Measurements from ENCODE around the gene TPO. TPM values are rescaled to one million over a fixed set of nuclear protein-coding genes. Genes with fewer than 3 reads are reported as not detected.

Gene TPO
- total RNA-seq, 2 donors from 2014 or later: not detected

GRCh38 chr2:1462994-1463393, 49.7 kb downstream of the TPO start:
- H3K4me3 Mint-ChIP-seq: no peak overlapping the region
- no peak overlapping the region for H3K27ac ChIP-seq (ENCODE audit: low read depth, low read length)
- H3K4me1 ChIP-seq (ENCODE audit: control insufficient read depth, insufficient read depth, low read length): no peaks in the 10 kb centered on the region
- H3K27me3 Mint-ChIP-seq (ENCODE audit: insufficient read depth): peaks cover 3% of the 10 kb centered on the region
- peaks cover 5% of the 10 kb centered on the region for H3K9me3 Mint-ChIP-seq
- no peak for TF ChIP-seq CTCF (conservative IDR thresholded peaks at IDR 0.05)
- no peak overlapping the region for H3K4me3 ChIP-seq (ENCODE audit: low read length)
- 87 to 95% methylated on average over 3 to 4 of the region's 4 CpGs for WGBS, 2 experiments (ENCODE audit: insufficient coverage in 1 of 2, insufficient read length in 1 of 2)
- no peak overlapping the region for H3K9ac ChIP-seq (ENCODE audit: extremely low read depth, low read length, poor library complexity, severe bottlenecking)
- no peak overlapping the region for H3K27ac Mint-ChIP-seq
- no peaks in the 10 kb centered on the region for H3K36me3 ChIP-seq (ENCODE audit: control insufficient read depth, insufficient read depth, low read length)
- H3K4me1 Mint-ChIP-seq: no peaks in the 10 kb centered on the region
- H3K36me3 Mint-ChIP-seq (ENCODE audit: low read depth): no peaks in the 10 kb centered on the region
- DNase-seq: no peak
- H3K9me3 ChIP-seq (ENCODE audit: control insufficient read depth, low read length): no peaks in the 10 kb centered on the region
- H3K27me3 ChIP-seq (ENCODE audit: control insufficient read depth, insufficient read depth, low read length, poor library complexity, severe bottlenecking): no peaks in the 10 kb centered on the region

- H3K9me3 Mint-ChIP-seq: peaks cover 11% of the 10 kb centered on the region
- no peaks in the 10 kb centered on the region for H3K9me3 ChIP-seq (ENCODE audit: control insufficient read depth, low read length)
- peaks cover 7% of the 10 kb centered on the region for H3K4me1 Mint-ChIP-seq
- H3K27ac ChIP-seq (ENCODE audit: low read depth, low read length): no peak overlapping the region
- no peak overlapping the region for H3K27ac Mint-ChIP-seq
- H3K4me3 Mint-ChIP-seq: no peak overlapping the region
- no peak for DNase-seq
- no peak for TF ChIP-seq CTCF (conservative IDR thresholded peaks at IDR 0.05)
- H3K27me3 Mint-ChIP-seq (ENCODE audit: insufficient read depth): no peaks in the 10 kb centered on the region
- no peak overlapping the region for H3K9ac ChIP-seq (ENCODE audit: extremely low read depth, low read length, poor library complexity, severe bottlenecking)
- no peaks in the 10 kb centered on the region for H3K36me3 Mint-ChIP-seq (ENCODE audit: low read depth)
- H3K4me1 ChIP-seq (ENCODE audit: control insufficient read depth, insufficient read depth, low read length): no peaks in the 10 kb centered on the region
- H3K36me3 ChIP-seq (ENCODE audit: control insufficient read depth, insufficient read depth, low read length): no peaks in the 10 kb centered on the region
- no peak overlapping the region for H3K4me3 ChIP-seq (ENCODE audit: low read length)
- H3K27me3 ChIP-seq (ENCODE audit: control insufficient read depth, insufficient read depth, low read length, poor library complexity, severe bottlenecking): no peaks in the 10 kb centered on the region
- 93 to 98% methylated on average over 8 to 9 of the region's 9 CpGs for WGBS, 2 experiments (ENCODE audit: insufficient coverage in 1 of 2, insufficient read length in 1 of 2)
Measured at GRCh38 chr2:1472350-1472749, 59.1 kb downstream of the TPO start.

GRCh38 chr2:1476617-1477195, 63.4 kb downstream of the TPO start:
- Histone ChIP-seq H3K4me1 (ENCODE audit: control insufficient read depth, insufficient read depth, low read length) (no peaks in the 10 kb centered on the region), H3K27ac (ENCODE audit: low read depth, low read length) (no peak overlapping the region), H3K27me3 (ENCODE audit: control insufficient read depth, insufficient read depth, low read length, poor library complexity, severe bottlenecking) (no peaks in the 10 kb centered on the region), H3K36me3 (ENCODE audit: control insufficient read depth, insufficient read depth, low read length) (no peaks in the 10 kb centered on the region), H3K4me3 (ENCODE audit: low read length) (no peak overlapping the region), H3K9ac (ENCODE audit: extremely low read depth, low read length, poor library complexity, severe bottlenecking) (no peak overlapping the region), H3K9me3 (ENCODE audit: control insufficient read depth, low read length) (no peaks in the 10 kb centered on the region)
- H3K4me3 Mint-ChIP-seq: no peak overlapping the region
- no peak for TF ChIP-seq CTCF (conservative IDR thresholded peaks at IDR 0.05)
- no peak for DNase-seq
- H3K27me3 Mint-ChIP-seq (ENCODE audit: insufficient read depth): no peaks in the 10 kb centered on the region
- WGBS, 2 experiments (ENCODE audit: insufficient coverage in 1 of 2, insufficient read length in 1 of 2): 97 to 98% methylated on average over 5 to 30 of the region's 30 CpGs
- peaks cover 2% of the 10 kb centered on the region for H3K9me3 Mint-ChIP-seq
- no peaks in the 10 kb centered on the region for H3K4me1 Mint-ChIP-seq
- H3K27ac Mint-ChIP-seq: no peak overlapping the region
- no peaks in the 10 kb centered on the region for H3K36me3 Mint-ChIP-seq (ENCODE audit: low read depth)
